Stimulated activated CD8-positive, alpha-beta memory T cell treated with anti-CD3 and anti-CD28 coated beads, Interleukin-7, amount 100 ng/mL, for 24 hours (primary cell): ENCODE data around the gene PSMD9.

Experiments
- DNase-seq: peaks from one replicate; pipeline ENCODE4 v3.0.0-alpha.2; 2020; ENCODE audit warnings: low read depth

Gene PSMD9

DNA sequence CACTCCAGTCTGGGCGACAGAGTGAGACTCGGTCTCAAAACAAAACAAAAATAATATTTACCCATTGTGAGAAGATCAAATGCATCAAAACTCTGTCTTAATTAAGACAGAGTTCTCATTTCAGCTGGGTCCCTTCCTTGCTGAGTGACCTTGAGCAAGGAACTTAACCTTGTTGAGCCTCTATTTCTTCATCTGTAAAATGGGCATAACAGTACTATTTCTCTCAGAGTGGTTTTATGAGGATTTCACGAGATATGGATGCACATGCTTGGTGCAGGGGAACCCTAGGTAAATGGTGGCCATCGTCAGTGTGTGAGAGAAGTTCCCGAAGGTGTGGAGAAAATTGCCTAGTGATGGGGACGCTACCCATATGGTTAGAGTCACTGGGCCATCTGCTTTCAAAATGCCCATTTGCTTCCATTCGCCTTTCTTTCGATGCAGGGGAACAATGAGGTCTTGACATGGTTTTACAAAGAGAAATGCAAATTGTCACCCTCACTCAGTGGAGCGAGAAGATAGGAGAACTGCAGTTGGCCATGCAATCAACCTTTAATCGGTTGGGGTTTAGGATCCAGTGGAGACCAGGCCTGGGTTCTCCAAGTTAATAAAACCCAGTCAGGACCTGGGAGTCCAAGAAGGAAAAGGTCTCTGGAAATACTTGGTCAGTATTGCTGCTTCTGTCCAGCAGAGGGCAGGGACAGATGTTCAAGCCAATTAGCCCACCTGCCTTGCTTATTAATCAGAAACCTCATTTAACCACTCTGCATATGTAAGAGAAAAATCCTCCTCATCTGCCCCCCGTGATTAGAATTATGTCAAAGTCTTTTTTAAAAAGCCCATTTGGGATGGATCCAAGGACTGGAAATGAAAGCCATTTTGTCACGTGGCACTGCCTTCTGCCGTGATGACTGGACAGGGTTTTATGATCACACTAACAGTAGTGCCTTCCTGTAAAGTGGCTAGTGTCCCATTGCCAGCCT lies 67.0 kb downstream of the PSMD9 start:
- no peak for DNase-seq

DNA sequence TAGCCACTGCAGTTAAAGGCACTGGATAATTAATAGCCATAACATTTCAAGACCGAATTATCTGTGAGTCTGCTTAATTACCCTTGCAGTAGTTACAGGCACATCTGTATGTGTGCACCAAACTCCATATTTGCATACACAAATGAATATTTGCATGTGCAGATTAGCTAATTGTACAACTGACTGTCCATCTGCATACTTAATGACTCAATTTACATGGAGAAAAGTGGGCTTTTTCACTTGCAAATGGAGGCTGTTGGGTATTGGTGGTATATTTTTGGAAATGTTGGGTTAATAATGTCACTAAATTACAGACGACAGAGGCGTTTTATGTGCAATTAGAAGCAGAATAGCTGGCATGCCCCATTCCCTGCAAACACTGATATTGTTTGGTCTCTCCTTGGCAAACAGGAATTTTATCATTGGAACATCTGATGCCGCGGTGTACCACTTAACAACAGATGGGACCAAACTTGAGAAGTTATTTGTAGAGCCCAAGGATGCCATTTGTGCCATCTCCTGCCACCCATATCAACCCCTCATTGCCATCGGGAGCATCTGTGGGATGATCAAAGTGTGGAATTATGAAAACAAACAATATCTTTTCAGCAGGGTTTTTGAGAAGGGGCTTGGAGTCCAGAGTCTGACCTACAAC lies 69.4 kb downstream of the PSMD9 start:
- DNase-seq = no peak

DNA sequence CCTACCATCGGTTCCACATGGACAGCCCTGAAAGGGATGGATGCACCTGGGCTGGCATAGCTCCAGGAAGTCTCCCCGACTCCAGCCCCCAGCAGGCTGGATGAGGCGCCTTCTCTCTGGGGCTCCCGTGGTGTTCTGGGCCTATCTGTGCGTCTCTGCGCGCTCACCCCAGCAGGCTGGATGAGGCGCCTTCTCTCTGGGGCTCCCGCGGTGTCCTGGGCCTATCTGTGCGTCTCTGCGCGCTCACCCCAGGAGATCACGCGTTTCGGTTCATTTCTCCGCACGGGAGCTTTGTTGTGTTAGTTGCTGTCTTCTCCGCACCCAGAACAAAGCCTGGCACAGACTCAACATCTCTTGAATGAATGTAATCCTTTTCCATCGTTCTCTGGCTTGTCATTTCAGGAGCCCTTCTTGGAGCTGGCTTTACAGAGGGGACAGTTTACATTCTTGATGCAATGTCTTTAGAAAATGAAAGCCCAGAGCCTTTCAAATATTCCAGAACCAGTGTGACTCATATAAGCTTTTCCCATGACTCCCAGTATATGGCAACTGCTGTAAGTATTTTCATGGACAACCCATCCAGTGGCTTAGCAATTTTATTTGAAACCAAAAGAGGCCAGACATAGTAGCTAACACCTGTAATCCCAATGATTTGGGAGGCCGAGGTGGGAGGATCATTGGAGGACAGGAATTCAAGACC lies 70.1 kb downstream of the PSMD9 start:
- no peak for DNase-seq

DNA sequence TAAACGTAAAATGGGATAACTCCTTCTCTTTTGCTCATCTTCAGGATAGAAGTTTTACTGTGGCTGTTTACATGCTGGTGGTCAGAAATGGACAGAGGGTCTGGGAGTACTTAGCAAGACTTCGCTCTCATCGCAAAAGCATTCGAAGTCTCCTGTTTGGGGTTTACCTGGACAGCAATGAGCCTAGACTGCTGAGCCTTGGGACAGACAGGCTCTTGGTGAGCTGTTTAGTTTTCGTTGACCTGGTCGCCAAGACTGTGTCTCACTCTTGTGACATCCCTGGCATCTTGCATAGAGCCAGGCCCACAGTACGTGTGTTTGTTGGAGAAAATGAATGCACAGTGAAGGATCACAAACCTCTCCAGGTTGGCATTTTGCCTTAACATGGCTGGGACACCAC lies 72.0 kb downstream of the PSMD9 start:
- no peak for DNase-seq

DNA sequence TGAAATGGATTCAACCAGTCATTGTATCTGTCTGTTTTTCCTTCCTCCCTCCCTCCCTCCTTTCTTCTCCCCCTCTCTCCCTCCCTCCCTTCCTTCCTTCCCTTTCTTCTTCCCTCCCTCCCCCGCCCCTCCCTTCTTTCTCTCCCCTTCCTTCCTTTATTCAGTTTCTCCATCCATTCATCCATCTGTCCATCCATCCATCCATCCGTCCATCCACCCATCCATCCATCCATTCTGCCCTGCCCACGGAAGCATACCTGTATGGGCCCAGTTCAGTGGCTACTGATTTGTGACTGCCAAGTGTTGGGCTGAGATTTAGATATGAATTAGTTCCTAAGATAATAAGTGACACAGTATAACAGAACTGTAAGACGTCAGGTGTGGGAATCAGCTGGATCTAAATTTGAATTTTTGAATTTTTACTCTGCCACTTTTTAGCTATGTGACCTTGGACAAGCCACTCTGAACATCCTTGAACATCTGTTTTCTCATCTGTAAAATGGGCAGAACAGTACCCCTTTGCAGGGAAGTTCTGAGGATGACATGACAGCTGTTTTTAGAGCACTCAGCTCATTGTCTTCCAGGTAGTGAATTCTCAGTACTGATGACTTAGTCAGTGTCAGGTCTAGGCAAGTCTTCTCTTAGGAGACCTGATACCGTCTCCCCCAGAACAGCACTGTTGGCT lies 72.7 kb downstream of the PSMD9 start:
- no peak for DNase-seq

DNA sequence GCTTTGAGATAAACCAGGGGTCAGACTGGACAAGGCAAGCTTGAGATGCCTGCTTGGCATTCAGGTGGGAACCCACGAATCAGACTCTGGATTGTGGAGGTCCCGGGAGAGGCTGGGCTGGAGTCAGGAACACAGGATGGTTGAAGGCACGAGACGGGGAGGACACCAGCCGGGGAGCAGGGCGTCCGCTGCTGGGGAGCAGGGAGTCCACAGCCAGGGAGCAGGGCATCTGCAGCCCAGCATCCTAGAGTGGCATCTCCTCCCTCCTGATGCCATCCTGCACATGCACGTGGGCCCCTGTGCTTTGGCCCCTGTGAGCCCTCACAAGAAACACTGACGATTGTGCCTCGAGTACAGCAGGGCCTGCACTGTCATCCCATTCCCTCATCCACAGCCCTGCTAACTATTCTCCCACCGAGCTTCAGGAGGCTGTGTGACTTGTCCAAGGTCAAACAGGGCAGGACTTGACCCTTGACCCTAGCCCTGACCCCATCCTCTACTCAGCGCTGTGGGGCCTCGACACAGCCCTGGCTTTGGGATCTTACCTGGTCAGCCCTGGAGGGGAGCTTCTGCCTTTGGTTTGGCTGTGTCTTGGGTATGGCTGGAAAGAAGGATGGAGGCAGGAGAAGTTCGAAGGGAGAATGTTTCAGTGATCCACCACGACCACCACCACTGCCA lies 74.9 kb downstream of the PSMD9 start:
- DNase-seq = no peak

DNA sequence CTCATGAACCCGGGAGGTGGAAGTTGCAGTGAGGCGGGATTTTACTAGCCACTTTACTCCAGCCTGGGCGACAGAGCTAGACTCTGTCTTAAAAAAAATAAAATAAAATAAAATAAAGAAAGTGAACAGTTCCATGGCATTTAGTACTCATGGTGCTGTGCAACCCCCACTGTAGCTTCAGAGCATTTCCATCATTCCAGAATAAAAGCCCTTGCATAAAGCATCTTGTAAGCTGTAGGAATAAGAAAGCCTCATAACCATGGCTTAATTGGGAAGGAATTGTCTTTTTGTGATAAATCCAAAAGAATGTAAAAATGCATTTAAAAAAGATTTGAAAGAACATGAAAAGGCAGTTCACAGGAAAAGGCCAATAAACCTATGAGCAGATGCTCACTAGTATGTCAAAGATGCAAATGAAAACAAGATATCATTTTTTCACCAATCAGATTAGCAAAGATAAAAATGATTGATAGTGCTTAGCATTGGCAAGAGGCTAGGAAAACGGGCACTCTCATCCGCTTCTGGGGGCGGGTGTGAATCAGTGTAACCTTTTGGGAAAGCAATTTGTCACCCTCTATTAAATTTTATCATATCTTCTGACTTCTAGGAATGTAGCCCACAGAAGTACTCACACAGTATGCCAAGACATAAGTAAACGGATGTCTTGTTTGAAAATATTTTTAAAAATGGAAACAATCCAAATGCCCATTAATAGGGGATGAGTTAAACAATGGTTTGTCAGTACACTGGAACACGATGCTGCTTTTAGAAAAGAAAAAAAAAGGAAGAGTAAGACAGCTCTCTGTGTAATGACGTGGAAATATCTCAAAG lies 76.4 kb downstream of the PSMD9 start:
- no peak for DNase-seq

DNA sequence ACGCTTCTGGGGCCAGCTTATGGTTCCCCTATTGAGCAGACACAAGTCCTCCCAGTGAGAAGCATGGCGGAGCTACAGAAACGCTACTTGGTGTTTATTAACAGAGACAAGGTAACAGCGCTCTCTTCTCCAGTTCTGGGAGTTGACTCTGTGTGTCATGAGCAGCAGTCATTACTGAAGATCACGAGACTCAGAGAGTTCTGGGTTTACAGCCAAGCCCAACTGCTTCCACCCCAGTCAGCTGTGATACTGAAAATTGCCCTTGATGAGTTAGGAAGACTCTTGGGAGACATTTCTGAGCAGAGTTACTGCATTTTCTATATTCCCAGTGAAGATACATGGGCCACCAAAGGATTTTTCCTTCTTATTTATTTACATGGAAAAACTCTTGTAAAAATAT lies 78.4 kb downstream of the PSMD9 start:
- DNase-seq = no peak
